Choroid plexus epithelial cell (primary cell): ENCODE data around the gene SLIT1.
"Not testable (repeated sequence)": the region's sequence is repeated elsewhere in the genome, so short reads cannot be mapped to it uniquely, and the experiment has no call there.

Experiments
- DNase-seq: peaks from one replicate; pipeline ENCODE4 v3.0.0-alpha.2; 2010; ENCODE audit warnings: low read depth
- H3K4me3 ChIP-seq: 2 replicates; pipeline ENCODE4 v1.5.1; 2011; ENCODE audit warnings: low read depth, mild to moderate bottlenecking, control low read depth, low read length, moderate library complexity
- CTCF ChIP-seq: conservative IDR thresholded peaks from 2 replicates; pipeline ENCODE4 v1.5.1; 2011; ENCODE audit warnings: low read depth, mild to moderate bottlenecking, control low read depth, inconsistent platforms, low read length, moderate library complexity

Gene SLIT1

GRCh38 chr10:97039538-97040247, 146.1 kb downstream of the SLIT1 start:
- TF ChIP-seq CTCF: no peak
- H3K4me3 ChIP-seq: no peak overlapping the region
- no peak for DNase-seq

DNA sequence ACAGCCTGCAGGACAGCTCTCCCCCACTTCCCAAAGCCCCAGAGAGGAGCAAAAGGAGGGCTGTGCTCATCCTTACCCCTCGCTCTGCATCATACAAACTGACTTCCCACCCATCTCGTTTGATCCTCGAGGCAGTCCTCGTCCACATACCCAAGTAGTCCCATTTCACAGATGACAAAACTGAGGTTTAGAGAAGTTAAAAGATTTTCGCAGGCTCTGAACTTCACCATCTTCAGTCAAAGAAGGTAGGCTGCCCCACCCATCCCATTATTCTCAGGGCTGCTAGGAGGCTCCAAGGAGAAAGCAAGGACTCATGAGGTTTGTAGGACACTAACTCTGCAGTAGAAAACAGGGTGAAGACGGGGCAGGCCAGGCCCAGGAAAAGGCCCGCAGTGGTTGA, 147.1 kb downstream of the SLIT1 start:
- TF ChIP-seq CTCF: no peak
- no peak for DNase-seq
- no peak overlapping the region for H3K4me3 ChIP-seq

DNA sequence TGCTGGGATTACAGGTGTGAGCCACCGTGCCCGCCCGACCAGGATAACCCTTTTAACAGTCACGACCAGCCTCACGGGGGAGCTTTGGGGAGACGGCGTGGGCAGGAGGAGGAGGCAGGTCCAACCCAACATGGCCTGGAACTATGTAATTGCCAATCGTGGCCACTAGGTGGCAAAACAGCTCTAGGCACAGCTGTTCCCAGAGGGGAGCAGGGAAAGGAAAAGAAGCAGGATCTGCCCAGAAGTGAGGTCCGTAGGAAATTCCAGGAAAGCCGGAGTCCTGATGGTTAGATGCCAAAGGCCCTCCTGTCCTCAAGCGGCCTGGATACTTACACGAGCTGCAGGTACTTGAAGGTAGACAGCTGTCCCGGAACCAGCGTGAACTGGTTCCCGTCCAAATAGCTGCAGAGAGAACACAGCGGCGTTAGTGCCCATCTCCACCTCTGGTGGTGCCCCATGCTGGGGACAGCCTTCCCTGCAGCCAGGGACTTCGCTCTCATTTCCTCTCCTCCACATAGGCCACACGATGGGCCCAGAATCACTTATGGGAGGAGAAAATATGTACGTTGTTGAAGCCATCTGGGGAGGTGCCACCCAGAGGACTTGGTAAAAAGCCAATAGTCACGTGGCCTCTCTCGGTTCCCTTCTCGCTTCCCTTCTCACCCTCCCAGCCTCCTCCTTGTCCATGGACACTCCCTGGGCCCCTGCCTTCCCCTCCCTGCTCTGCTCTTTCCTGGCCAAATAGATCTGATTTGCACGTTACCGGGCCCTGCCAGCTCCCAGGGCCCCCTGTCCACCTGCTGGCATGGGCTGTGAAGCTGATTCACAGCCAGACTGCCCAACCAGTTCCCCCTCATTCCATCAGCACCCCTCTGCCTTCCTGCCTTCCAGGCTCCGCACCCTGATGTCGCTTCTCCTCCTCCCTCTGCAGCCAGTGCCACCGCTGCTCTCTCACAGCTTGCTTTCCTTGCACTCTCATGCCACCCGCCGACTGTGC, 148.1 kb downstream of the SLIT1 start:
- peak; percentile 88 for TF ChIP-seq CTCF

DNA sequence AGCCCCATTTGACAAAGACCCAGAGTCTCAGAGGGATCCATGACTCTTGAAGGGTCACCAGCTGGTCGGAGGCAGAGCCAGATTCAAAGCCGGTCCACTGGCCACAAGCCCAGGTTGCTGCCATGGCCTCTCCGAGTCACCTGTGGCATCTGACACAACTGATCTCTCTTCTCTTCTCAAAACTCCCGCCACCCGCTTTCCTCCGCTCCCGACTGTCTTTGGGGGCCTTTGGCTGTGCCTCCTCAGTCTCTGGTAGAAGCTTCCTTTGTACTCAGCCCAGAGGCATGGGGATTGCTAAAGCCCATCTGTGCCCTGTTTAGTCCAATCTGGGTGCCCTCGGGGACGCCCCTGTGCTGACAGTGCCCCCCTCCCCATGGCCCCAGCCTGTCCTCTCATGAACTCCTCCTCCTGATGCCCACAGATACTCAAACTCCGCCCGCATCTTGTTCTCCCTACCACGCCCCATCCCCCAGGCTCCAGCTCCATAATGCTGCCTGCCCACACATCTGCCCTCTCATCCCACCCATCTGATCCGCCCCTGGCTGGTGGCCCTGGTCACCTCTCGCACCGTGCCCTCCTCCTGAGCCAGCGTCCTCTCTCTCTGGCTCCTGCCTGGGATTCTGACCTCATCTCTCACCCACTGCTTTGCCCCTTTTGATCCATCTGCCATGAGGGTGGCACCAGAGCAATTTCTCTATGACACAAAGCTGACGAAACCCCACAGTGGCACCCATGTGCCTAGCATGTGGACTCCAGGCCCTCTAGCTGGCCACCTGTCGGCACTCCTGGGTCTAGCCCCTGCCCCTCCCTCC, 150.6 kb downstream of the SLIT1 start:
- DNase-seq: no peak
- TF ChIP-seq CTCF: no peak
- no peak overlapping the region for H3K4me3 ChIP-seq

More for the DNA sequence above, 148.1 kb downstream of the SLIT1 start:
- peak overlapping the region; percentile 37 for H3K4me3 ChIP-seq
- DNase-seq: peak; percentile 79

GRCh38 chr10:97034301-97034700, 151.5 kb downstream of the SLIT1 start:
- DNase-seq: no peak
- TF ChIP-seq CTCF: no peak
- no peak overlapping the region for H3K4me3 ChIP-seq

- not testable (repeated sequence) for DNase-seq
These were observed 151.9 kb downstream of the SLIT1 start for GRCh38 chr10:97033841-97034240.

DNA sequence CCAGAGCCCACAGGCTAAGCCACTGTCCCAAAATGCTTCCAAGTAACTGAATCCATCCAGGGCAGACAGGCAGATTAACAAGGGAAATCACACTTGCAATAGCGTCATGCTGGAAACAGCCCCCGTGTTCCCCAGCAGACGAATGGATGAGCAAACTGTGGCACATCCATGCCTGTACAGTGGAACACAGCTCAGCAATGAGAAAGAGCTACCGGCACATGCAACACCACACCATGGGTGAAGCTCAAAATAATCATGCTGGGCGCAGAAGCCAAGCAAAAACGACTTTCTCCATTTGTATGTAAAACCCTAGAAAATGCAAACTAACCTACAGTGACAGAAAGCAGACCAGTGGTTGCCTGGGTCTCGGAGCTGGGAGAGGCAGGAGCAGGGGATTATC, 153.1 kb downstream of the SLIT1 start:
- no peak overlapping the region for H3K4me3 ChIP-seq
- no peak for TF ChIP-seq CTCF
- DNase-seq: no peak

More at GRCh38 chr10:97033841-97034240, 151.9 kb downstream of the SLIT1 start:
- H3K4me3 ChIP-seq: not testable (repeated sequence)
